Measurements from ENCODE around the gene IGSF11. TPM values are rescaled to one million over a fixed set of nuclear protein-coding genes. Genes with fewer than 3 reads are reported as not detected.
A peak's percentile ranks its signal among the peaks of the same experiment; 100 is the strongest.
"Not testable (repeated sequence)": the region's sequence is repeated elsewhere in the genome, so short reads cannot be mapped to it uniquely, and the experiment has no call there.

The IGSF11 gene, protein sequence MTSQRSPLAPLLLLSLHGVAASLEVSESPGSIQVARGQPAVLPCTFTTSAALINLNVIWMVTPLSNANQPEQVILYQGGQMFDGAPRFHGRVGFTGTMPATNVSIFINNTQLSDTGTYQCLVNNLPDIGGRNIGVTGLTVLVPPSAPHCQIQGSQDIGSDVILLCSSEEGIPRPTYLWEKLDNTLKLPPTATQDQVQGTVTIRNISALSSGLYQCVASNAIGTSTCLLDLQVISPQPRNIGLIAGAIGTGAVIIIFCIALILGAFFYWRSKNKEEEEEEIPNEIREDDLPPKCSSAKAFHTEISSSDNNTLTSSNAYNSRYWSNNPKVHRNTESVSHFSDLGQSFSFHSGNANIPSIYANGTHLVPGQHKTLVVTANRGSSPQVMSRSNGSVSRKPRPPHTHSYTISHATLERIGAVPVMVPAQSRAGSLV
- 1 to 10 TPM in 10 of 12 donors, not detected in 2; 1.5 to 5.8 (median 2.7) TPM for polyA plus RNA-seq (ENCODE audit: insufficient read length in 12 of 12)
- long read RNA-seq, donor 1, partial matches to known transcripts, result 0 of 1 reads
- long read RNA-seq, donor 1, other reads (novel, unspliced or antisense), result 0 of 1 reads
- long read RNA-seq, donor 2, partial matches to known transcripts, result 0 of 1 reads
- long read RNA-seq, donor 2, other reads (novel, unspliced or antisense), result 0 of 1 reads
- long read RNA-seq, donor 3, result 0 reads
- long read RNA-seq, donor 4, result 0 reads
- long read RNA-seq, donor 5, result 0 reads
- long read RNA-seq, donor 6, result 0 reads
- long read RNA-seq, donor 7, result 0 reads
- long read RNA-seq, donor 8, result 0 reads
- long read RNA-seq, donor 9, result 0 reads
- long read RNA-seq, donor 10, result 0 reads
- long read RNA-seq, donor 11, result 0 reads

DNA sequence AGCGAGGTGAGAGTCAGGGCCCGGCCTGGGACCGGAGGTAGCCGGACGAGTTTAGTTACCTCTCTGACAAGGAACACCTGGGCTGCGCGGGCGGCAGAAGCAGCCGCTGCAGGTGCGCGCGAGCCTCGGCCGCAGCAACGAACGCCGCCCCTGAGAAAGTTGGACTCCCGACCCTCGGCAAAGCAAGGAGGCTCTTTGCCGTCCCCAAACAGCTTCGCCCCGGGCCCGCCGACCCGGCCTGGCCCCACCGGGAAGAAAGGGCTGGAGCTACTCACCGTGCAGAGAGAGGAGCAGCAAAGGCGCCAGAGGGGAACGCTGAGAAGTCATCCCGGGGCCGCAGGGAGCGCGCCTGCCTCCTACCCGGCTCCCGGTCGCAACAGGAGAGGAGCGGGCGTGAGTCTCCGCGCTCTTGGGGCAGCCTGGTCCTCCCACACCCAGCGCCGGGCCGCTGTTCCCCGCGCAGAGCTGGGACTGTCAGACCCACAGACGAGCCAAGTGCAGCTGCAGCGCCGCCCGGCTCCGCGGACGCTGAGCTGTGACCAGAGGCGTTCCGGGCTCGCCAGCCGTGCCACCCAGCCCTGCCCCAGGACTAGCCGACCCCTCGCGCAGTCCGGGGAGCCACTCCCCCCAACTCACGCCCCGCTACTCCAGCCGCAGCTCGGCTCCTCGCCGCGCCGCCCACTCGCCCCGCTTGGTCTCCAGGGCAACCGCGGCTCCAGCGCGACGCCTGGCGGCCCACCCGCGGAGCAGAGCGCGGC, at the start of gene IGSF11:
IGSF11 (minus strand) TSS at position 591 of the 758 bp plus-strand sequence; CDS start at position 327, 264 bp downstream.
- DNase-seq, result peak; percentile 59

- no peak for DNase-seq
Observed at GRCh38 chr3:119080364-119080763, 45.7 kb upstream of the IGSF11 start.

- DNase-seq, result no peak
Observed at GRCh38 chr3:119073258-119074001, 38.8 kb upstream of the IGSF11 start.

DNA sequence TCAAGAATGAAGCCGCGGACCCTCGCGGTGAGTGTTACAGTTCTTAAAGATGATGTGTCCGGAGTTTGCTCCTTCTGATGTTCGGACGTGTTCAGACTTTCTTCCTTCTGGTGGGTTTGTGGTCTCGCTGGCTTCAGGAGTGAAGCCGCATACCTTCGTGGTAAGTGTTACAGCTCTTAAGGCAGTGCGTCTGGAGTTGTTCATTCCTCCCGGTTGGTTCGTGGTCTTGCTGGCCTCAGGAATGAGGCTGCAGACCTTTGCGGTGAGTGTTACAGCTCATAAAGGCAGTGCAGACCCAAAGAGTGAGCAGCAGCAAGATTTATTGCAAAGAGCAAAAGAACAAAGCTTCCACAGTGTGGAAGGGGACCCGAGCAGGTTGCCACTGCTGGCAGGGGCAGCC, 37.8 kb upstream of the IGSF11 start:
- DNase-seq, result not testable (repeated sequence)

- DNase-seq, result no peak
Observed at GRCh38 chr3:119069725-119070124, 35.1 kb upstream of the IGSF11 start.

GRCh38 chr3:119063471-119063870, 28.8 kb upstream of the IGSF11 start:
- DNase-seq, result no peak

GRCh38 chr3:119062892-119063291, 28.2 kb upstream of the IGSF11 start:
- no peak for DNase-seq

- no peak for DNase-seq
Observed at GRCh38 chr3:119044593-119044992, 9.9 kb upstream of the IGSF11 start.

DNA sequence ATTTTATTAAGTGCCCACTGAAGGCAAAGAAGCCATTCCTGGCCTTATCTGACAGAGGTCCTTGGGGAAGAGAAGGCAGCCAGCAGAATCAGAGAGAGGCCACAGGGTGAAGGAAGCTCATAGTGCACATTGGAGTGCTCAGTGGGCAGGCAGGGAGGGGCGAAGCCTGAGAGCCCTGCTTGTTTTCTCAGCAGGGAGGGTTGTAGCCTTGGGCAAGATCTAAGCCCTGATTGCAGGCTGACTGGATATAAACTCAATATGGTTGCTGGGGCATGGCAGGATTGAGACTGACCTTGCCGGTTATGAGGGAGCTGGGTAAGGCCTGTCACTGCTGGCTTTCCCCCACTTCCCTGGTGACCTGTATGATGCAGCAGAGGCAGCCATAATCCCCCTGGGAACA, 7.5 kb upstream of the IGSF11 start:
- no peak for DNase-seq

- DNase-seq, result no peak
Observed at GRCh38 chr3:119035014-119035346, 334 bp upstream of the IGSF11 start.

- DNase-seq, result no peak
Observed at GRCh38 chr3:119033393-119034255, 1.0 kb downstream of the IGSF11 start.

GRCh38 chr3:119025171-119025795, 9.4 kb downstream of the IGSF11 start:
- DNase-seq, result no peak

DNA sequence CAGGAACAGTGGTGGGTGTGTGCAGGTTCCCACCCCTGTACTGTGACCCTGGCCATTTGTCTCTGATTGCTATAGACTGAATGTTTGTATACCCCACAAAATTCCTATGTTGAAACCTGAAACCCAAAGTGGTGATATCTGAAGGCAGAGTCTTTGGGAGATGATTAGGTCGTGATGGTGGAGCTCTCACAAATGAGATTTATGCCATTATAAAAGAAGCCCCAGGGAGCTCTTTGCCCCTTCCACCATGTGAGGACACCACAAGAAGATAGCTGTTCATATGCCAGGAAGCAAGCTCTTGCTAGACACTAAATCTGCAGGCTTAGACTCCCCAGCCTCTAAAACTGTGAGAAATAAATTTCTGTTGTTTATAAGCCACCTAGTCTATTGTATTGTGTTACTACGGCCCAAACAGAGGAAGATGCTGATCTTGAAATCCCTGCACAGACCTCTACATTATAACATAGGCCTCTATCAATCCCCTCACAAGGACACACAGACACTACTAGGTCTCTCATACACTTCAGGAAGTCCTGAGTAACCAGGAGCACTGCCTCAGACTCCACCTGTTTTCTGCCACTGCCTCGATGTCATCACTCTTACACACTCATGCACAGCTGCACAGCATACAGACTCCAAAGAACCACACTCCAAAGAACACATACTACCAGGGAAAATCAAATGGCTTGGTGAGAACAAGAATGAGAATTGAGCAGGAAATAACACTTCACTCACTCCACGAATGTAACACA, 14.7 kb downstream of the IGSF11 start:
- DNase-seq, result no peak

DNA sequence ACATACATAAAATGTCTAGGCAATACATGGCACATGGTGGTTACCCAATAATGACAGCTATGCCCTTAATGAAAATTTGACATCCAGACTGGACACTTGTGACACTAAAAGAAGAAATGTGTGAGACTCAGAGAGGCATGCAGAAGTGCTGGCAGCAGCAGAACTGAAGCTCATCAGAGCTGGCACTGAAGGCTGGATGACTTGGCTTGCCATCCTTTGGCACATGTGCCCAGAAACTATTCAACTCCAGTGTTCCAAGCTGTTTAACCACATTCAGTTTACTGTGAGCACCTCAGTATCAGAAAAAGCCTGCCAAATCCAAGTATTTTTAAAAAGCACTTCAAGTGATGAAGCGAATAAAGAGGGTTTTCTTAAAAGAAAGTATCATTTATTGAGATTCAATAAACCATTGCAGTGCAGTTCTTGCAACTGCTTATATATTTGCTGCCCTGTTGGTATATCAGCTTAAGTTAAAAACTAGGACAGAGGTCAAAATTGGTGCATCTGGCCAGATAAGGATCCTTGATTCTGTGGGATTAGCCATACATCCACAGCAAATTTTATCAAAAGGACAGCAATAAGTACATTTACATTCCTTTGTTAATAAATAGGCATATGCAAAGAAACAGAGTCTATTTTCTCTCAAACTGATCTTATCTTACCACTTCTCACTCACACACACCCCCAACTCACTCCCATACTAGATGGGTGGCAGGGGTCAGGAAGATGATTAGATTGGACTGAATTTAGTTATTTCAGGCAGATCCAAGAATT, 15.8 kb downstream of the IGSF11 start:
- DNase-seq, result no peak

GRCh38 chr3:119015942-119016341, 18.7 kb downstream of the IGSF11 start:
- DNase-seq, result no peak

- DNase-seq, result no peak
Observed at GRCh38 chr3:119013951-119014350, 20.7 kb downstream of the IGSF11 start.

DNA sequence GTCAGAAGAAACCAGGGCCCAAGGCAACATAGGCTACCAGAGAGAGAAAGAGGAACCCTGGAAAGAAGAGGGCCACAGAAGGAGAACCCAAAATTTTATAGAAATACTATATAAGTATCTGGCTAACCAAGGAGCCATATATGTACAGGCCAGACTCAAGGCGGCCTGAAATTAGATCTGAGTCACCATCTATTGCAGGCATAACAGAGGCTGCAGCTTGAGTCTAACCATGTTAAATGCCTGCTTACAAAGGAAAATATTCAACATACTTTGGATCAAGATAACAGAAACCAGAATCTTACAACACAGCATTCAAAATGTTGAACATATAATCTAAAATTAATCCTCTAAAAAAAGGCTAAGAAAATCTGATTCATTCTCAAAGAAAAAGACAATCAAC, 23.1 kb downstream of the IGSF11 start:
- no peak for DNase-seq

DNA sequence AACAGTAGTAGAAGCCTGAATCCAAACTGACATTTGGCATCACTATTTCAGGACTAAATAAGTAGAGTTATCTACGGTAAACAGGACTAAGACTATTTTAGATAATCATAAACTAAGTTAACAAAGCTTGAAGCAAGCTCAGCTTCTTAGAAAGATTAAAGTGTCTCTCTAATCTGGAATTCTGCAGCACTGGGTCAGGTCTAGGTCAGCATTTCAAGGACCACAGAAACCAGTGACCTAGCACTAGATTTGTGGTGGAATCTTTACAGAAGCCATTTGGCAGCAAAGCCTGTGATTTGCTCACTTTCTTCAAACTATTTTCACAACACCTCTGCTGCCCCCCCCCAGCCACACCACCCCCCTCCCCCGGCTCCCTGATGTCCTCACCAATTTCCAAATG, 37.5 kb downstream of the IGSF11 start:
- no peak for DNase-seq

- no peak for DNase-seq
Observed at GRCh38 chr3:118991775-118992174, 42.9 kb downstream of the IGSF11 start.

Measured in muscle of arm (tissue), 14 donors.